GM18861 (cell line): ENCODE data around the gene SANBR.

Experiments
- ATAC-seq: cut with Tn5 transposase; IDR thresholded peaks from one replicate; pipeline ENCODE4 v1.9.1; 2021; ENCODE audit not compliant: unreplicated experiment

The SANBR gene

DNA sequence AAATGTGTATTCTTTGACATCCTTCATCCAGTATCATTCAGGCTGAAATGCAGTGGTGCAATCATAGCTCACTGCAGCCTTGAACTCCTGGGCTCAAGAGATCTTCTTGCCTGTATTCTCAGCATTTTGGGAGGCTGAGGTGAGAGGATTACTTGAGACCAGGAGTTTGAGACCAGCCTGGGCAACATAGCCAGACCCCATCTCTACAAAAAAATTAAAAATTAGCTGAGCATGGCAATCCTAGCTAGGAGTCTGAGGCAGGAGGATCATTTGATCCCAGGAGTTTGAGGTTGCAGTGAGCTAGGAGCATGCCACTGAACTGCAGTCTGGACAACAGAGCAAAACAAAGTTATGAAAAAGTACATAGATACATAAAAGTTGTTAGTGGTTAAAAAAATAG is 24.1 kb downstream of the SANBR start:
- no peak for ATAC-seq

DNA sequence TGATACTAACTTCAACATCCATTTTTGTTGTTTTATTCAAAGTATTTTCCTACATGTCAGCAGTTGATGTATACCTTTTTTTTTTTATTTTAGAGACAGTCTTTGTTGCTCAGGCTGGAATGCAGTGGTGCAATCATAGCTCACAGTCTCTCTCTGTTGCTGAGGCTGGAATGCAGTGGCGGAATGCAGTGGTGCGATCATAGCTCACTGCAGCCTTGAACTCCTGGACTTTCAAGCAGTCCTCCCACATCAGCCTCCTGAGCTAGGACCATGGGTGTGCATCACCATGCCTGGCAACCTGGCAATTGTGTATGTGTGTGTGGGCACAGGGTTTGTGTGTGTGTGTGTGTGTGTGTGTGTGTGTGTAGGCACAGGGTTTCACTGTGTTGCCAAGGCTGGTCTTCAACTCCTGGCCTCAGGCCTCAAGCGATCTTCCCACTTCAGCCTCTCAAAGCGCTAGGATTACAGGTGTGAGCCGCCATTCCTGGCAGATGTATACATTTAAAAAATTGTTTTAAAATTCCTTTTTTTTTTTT is 24.8 kb downstream of the SANBR start:
- ATAC-seq, result no peak

DNA sequence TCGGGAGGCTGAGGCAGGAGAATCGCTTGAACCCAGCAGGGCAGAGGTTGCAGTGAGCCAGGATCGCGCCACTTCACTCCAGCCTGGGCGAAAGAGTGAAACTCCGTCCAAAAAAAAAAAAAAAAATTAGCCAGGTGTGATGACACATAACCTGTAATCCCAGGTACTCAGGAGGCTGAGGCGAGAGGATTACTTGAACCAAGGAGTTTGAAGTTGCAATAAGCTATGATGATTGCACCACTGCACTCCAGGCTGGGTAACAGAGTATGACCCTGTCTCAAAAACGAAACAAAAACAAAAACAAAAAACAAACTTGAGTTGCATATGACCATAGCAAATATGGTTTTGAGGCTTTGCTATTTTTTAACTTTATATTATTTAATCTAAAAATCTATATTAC is 25.8 kb downstream of the SANBR start:
- ATAC-seq, result no peak

DNA sequence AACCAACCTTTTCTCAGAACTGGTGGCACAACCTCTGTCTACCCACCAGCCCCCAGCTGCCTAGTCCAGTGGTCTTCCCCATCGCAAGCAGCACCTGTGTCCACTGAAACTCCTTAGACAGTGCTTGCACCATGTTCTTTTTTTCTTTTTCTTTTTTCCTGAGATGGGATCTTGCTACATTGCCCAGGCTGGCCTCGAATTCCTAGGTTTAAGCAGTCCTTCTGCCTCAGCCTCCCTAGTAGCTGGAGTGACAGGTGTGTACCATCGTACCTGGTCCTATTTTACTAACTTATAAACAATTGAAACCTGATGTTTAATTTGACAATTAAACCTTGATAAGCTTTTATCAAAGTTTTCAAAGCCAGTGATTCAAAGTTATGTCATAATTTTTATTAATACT is 30.8 kb downstream of the SANBR start:
- ATAC-seq, result no peak

DNA sequence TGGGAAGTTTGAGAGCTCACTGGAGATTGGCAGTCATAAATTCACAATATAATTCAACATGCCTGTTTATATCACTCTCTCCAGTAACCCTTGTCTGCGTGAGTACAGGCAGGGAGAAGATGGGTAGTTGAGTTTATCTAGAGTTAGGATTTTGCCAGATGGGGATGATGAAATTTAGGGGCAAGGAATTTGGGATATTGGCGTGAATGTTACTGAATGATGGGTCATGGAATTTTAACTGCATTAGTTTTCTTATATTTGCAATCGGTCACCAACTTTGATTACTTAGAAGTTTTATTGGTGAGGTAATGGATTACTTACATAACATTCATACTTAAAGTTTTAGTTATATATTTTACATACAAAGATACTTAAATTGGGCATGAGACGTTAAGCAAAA is 35.1 kb downstream of the SANBR start:
- no peak for ATAC-seq

DNA sequence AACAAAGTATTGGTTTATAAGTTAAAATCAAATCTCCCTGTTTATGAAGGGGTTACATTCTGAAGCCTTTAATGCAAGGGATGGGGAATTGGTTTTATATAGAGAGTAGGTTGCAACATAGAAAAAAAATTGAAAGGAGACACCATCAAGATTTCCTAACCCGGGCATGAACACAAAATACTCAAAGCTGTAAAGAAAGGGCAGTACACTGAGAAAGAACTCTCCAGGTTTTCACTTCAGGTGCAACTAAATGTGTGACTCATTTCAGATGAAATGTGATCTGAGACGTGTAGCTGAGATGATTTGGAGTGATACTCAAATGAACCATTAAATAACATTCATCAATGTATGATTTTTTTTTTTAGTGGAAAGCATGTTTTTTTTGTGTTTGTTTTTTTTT is 43.6 kb downstream of the SANBR start:
- no peak for ATAC-seq

DNA sequence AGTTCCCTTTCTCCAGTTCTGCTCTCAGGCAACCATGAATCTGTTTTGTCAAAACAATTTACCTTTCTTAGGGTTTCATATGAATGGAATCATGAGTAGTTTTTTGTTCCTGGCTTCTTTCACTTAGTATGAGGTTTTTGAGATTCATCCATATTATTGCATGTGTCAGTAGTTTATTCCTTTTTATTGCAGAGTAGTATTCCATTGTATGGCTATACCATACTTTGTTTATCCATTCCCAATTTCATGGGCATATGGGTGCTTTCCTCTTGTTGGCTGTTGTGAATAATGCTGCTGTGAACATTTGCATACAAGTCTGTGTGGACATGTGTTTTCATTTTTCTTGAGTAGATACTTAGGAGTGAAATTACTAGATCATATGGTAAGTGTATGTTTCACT is 46.0 kb downstream of the SANBR start:
- no peak for ATAC-seq

DNA sequence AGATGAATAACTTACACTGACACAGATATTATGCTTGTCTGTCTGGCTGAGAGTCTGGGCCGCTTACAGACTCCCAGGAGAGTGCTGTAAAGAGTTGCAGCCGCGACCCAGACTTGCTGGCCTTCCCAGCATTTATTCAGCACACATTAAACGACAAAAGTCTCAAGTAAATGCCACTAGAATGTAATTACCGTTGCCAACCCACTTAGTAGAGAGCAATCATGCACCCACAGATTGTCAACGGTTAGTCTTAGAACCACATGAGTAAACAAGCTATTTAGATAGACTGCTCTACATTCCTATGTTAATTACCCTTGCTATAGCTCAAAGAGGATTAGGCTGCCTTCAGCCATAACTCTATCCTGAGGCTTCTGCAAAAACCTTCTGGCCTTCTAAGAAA is 48.5 kb downstream of the SANBR start:
- ATAC-seq, result no peak
